GM19468 (cell line): ENCODE data around the gene SLC6A16.
"Not testable (repeated sequence)": the region's sequence is repeated elsewhere in the genome, so short reads cannot be mapped to it uniquely, and the experiment has no call there.

Experiments
- ATAC-seq: cut with Tn5 transposase; IDR thresholded peaks from one replicate; pipeline ENCODE4 v1.9.1; 2021; ENCODE audit warnings: mild to moderate bottlenecking, moderate library complexity, moderate number of reproducible peaks; ENCODE audit not compliant: unreplicated experiment; ENCODE audit errors: extremely low read depth

The SLC6A16 gene

DNA sequence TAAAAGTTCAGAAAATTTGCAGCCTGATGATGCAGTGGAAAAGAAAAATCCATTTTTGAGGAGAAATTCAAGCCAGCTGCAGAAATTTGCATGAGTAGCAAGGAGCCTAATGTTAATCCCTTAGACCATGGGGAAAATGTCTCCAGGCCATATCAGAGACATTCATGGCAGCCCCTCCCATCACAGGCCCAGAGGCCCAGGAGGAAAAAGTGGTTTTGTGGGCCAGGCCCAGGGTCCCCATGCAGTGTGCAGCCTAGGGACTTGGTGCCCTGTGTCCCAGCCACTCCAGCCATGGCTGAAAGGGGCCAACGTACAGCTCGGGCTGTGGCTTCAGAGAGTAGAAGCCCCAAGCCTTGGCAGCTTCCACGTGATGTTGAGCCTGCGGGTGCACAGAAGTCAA, 36.8 kb downstream of the SLC6A16 start:
- ATAC-seq, result not testable (repeated sequence)

GRCh38 chr19:49287141-49287770, 37.7 kb downstream of the SLC6A16 start:
- no peak for ATAC-seq

DNA sequence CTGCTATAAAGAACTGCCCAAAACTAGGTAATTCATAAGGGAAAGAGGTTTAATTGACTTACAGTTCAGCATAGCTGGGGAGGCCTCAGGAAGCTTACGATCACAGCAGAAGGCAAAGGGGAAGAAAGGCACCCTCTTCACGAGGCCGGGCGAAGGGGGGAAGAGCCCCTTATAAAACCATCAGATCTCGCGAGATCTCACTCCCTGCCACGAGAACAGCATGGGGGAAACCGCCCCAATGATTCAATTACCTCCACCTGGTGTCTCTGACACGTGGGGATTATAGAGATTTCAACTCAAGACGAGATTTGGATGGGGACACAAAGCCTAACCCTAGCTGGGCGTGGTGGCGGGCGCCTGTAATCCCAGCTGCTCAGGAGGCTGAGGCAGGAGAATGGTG, 42.8 kb downstream of the SLC6A16 start:
- ATAC-seq, result no peak

DNA sequence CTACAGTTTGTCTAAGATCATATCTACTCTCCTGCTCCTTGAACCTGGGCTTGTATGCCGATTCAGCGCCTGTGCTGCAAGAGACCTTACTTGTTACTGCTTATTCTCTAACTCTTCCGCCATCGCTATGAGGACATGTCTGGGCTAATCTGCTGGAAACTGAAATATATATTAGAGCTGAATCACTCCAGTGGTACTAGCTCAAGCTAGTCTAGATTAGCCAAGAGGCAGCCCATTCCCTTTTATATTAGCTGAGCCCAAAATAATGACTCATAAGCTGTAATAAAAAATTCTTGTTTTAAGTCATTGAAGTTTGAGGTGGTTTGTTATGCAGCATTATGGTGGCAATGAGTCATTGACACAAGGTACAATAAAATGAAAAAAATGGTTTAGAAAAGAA, 52.8 kb downstream of the SLC6A16 start:
- no peak for ATAC-seq

DNA sequence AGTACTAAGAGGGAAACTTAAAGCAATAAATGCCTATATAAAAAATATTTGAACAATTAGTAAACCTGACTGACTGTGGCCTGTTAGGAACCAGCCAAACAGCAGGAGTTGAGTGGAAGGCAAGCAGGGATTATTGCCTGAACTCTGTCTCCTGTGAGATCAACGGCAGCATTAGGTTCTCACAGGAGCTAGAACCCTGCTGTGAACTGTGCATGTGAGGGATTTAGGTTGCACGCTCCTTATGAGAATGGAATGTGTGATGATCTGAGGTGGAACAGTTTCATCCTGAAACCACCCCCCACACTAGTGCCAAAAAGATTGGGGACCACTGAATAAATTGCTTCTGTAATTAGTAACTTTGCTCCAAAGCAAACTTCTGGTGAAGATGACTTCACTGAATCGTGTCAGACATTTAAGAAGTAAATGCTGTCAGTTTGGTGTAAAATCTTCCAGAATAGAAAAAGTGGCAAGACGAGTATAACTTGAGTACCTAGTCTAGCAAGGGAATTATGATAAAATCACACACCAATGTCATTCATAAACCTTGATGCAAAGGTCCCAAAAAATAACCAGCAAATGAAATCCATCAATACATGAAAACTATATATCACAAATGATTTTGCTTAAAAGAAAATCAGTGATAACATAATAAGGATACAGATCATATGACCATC, 53.8 kb downstream of the SLC6A16 start:
- no peak for ATAC-seq

DNA sequence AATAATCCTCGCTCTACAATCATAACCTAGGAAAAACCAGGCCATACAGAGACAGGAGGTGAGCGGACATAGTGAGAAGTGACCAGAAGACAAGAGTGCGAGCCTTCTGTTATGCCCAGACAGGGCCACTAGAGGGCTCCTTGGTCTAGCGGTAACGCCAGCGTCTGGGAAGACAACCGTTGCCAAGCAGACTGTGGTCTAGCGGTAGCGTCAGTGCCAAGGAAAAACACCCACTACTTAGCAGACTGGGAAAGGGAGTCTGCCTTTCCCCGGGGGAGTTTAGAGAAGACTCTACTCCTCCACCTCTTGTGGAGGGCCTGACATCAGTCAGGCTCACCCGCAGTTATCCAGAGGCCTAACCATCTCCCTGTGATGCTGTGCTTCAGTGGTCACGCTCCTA, 58.6 kb downstream of the SLC6A16 start:
- not testable (repeated sequence) for ATAC-seq

- ATAC-seq, result no peak
These were observed 60.7 kb downstream of the SLC6A16 start for GRCh38 chr19:49264258-49264657.

- ATAC-seq, result no peak
These were observed 63.4 kb downstream of the SLC6A16 start for GRCh38 chr19:49261602-49262001.

DNA sequence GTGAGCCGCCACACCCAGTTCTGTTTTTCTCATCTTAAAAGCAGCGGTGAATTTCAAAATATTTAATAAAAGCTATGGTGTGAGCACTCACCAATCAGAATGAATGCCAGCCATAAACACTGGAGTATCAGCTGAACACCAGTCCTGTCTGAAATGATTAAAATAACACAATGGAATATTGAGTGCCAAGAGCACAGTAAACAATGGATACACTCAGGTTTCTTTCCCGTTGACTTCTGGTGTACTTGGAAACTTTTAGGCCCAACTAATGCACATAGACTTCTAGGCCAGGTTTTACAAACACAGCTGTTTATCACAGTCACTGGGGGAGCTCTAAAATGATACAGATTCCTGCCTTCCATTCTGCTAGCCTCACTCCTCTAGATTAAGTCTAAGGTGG, 68.3 kb downstream of the SLC6A16 start:
- no peak for ATAC-seq

GRCh38 chr19:49255674-49256073, 69.3 kb downstream of the SLC6A16 start:
- ATAC-seq, result no peak

- no peak for ATAC-seq
These were observed 75.1 kb downstream of the SLC6A16 start for GRCh38 chr19:49249933-49250332.

DNA sequence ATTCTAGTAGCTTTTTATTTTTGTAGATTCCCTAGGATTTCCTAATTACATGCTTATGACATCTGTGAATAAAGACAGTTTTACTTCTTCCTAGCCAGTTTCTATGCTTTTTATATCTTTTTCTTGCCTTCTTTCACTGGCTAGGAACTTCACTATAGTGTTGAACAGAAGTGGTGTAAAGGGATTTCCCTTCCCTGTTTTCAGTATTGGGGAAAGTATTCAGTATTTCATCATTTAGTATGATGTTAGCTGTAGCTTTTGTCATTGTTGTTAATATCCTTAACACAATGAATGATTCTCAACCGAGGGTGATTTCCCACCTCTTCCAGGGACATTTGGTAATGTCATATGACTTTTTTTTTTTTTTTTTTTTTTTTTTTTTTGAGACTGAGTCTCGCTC, 77.3 kb downstream of the SLC6A16 start:
- ATAC-seq, result no peak

- no peak for ATAC-seq
These were observed 80.7 kb downstream of the SLC6A16 start for GRCh38 chr19:49244256-49244655.

GRCh38 chr19:49243726-49244125, 81.3 kb downstream of the SLC6A16 start:
- ATAC-seq, result no peak

GRCh38 chr19:49243129-49243528, 81.9 kb downstream of the SLC6A16 start:
- no peak for ATAC-seq

- no peak for ATAC-seq
These were observed 83.2 kb downstream of the SLC6A16 start for GRCh38 chr19:49241769-49242168.
